GM13977 (cell line): ENCODE measurements around the gene ABHD16A.

ENCODE experiments used
- DNase-seq: peaks from one replicate; pipeline ENCODE4 v3.0.0; 2012; ENCODE audit warnings: low spot score
- CTCF ChIP-seq: IDR thresholded peaks from 2 replicates; pipeline ENCODE4 v1.5.1; 2012; ENCODE audit warnings: mild to moderate bottlenecking, control low read depth; ENCODE audit not compliant: insufficient read depth; ENCODE audit errors: extremely low read depth, missing control alignments
- in situ Hi-C: fragments of 300-500 bp; cut with MboI; formaldehyde crosslinking; loops from one replicate; pipeline ENCODE4 v1.12.0; 2022; ENCODE audit warnings: low sequenced_read_pairs, low pct_unique_long_range_greater_than_20kb, mixed read lengths, inconsistent platforms; ENCODE audit not compliant: unreplicated experiment

The ABHD16A gene

DNA sequence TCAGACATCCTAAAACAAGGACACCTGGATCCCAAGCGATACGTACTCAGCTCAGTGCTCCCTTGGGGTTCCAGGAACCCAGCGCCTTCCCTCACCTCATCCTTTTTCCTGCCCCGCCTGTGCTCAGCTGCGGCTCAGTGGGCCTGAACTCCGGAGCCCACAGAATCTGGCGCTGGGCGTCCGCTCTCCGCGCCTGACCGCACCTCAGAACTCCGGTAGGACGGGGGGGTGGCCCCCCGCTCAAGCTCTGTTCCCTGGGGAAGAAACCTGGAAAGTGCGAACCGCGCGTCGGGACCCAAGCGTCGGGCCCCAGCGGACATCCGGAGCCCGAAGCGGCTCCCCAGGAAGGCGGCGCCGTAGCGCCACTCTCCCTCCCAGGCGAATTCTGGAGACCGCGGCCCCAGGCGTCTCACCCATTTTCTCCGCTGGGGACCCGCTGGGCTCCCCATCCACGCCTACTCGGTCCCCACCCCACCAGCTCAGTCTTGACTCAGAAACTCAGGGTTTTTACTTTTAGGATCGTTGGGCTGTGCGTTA is 21.9 kb downstream of the ABHD16A start:
- peak; percentile 68 for DNase-seq
- in situ Hi-C loops = loop anchor here (5.0 kb wide), 1 partner anchor 151 kb away; no protein-coding TSS in a partner anchor
- TF ChIP-seq CTCF = peak; percentile 24

DNA sequence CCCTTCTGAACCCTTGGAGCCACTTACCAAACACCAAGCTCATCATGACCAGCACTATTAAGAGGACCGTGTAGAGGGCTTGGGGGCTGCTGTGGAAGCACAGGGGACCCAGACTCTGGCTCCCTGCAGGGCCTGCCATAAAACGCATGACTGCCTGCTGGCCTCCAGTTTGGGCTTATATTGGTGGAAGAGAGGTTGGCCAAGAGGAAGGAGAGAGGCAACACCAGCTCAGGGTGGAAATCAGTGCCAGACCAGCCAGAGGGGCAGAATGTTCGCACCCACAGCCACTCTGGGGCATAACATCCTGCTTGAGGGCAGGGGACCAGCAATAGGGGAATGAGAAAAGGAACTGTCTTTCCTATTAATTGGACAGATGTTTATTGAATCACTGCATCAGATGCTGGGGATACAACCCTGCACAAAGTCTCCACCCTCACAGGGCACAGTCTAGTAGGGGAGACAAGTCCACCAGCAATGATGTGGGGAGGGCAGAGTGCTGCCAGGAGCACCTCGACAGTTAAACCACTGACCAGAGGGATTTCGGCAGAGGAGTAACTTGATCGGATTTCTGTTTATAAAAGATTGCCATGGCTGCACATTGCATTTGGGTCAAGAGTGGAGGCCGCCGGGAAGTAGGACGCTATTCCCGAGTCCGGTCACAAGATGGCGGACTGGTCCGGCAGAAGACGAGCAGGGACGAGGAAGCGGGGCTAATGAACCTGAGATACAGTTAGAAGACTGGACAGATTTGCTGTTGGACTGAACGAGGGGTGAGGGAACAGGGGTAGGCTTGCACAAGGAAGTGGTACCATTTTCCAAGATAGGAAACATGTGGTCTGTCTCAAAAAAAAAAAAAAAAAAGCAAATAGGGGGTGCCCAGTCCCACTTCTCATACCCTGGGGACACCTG is 22.6 kb downstream of the ABHD16A start, which contains the start of gene LY6G5C:
TSS of gene LY6G5C (minus strand) at position 842 of the 909 bp plus-strand sequence. CDS start at position 148, 694 bp downstream.
- peak; percentile 89 for TF ChIP-seq CTCF
- in situ Hi-C loops = loop anchor here (5.0 kb wide), 1 partner anchor 152 kb away; no protein-coding TSS in a partner anchor
- DNase-seq = peak; percentile 81

DNA sequence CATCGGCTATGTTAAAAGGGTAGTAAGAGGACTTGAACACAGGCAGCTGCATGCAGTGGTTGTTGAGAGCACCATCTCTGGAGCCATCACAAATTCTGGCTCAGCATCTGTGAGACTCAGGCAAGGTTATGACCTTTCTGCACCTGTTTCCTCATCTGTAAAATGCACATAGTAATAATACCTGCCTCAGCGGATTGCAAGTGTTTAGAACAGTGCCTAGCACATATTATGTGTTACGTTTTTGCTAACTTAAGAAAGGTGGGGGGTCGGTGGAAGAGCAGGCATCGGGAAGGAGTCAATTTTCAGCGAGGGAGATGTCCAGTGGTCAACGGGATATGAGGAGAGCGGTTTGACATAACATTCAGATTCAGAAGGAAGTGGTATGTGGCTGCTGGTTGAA is 25.2 kb downstream of the ABHD16A start:
- in situ Hi-C loops = no loop called here
- no peak for DNase-seq
- TF ChIP-seq CTCF = no peak

GRCh38 chr6:31676904-31677303 is 26.2 kb downstream of the ABHD16A start:
- TF ChIP-seq CTCF = no peak
- in situ Hi-C loops = no loop called here

DNA sequence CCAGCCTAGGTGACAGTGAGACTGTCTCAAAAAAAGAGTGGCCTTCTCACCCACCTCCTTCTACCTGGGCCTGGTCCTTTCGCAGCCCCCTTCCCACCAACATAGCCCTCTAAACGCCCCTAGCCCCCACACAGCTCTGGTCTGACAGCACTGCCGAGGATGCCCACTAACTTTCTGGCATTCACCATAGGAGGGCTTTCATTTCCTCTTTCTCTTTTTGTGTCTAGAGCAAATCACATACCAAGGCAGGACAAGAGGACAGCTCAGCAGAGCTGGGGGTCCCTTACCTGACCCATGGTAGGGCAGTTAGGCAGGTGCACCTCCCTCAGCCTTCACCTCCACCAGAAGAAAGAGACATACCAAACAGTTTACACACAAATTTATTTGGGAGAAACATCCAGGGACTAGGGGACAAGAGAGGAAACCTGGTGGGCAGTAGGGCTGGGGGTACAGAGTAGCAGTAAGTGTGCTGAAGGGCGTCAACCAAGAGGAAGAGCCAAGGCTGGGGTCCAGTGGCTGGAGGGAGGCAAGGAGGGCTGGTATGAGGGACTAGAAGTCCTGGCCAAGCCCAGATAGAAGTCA is 26.7 kb downstream of the ABHD16A start:
- in situ Hi-C loops = no loop called here
- no peak for DNase-seq
- no peak for TF ChIP-seq CTCF

More at GRCh38 chr6:31676904-31677303, 26.2 kb downstream of the ABHD16A start:
- DNase-seq = no peak

DNA sequence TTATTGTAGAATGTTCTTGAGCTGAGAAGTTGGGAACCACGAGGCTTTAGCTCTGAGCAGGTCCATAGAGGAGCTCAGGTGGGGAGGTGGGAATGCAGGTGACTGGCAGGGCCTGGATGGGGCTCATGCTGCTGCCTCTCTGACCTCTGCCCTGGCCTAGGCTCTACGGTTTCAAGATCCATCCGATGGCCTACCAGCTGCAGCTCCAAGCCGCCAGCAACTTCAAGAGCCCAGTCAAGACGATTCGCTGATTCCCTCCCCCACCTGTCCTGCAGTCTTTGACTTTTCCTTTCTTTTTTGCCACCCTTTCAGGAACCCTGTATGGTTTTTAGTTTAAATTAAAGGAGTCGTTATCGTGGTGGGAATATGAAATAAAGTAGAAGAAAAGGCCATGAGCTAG is 33.4 kb downstream of the ABHD16A start, which contains the start of gene LY6G5B:
TSS of gene LY6G5B (plus strand) at position 301 of the 400 bp plus-strand sequence. CDS start 975 bp downstream, outside the sequence.
- in situ Hi-C loops = no loop called here
- DNase-seq = no peak
- TF ChIP-seq CTCF = no peak
